ENCODE data around the gene BAZ1B.
"Not testable (repeated sequence)": the region's sequence is repeated elsewhere in the genome, so short reads cannot be mapped to it uniquely, and the experiment has no call there.

BAZ1B gene

GRCh38 chr7:73541722-73542121 lies 19.6 kb upstream of the BAZ1B start:
- DNase-seq (ENCODE audit: low read depth): no peak

GRCh38 chr7:73539709-73540108 lies 17.6 kb upstream of the BAZ1B start:
- DNase-seq (ENCODE audit: low read depth): no peak

- DNase-seq (ENCODE audit: low read depth): not testable (repeated sequence)
Observed at GRCh38 chr7:73538510-73538909, 16.4 kb upstream of the BAZ1B start.

GRCh38 chr7:73537051-73537450 lies 15.0 kb upstream of the BAZ1B start:
- DNase-seq (ENCODE audit: low read depth): no peak

GRCh38 chr7:73536479-73536878 lies 14.4 kb upstream of the BAZ1B start:
- no peak for DNase-seq (ENCODE audit: low read depth)

- DNase-seq (ENCODE audit: low read depth): not testable (repeated sequence)
Observed at GRCh38 chr7:73535918-73536317, 13.8 kb upstream of the BAZ1B start.

- DNase-seq (ENCODE audit: low read depth): no peak
Observed at GRCh38 chr7:73533742-73534141, 11.6 kb upstream of the BAZ1B start.

GRCh38 chr7:73532224-73532623 lies 10.1 kb upstream of the BAZ1B start:
- no peak for DNase-seq (ENCODE audit: low read depth)

- no peak for DNase-seq (ENCODE audit: low read depth)
Observed at GRCh38 chr7:73530800-73531199, 8.7 kb upstream of the BAZ1B start.

- no peak for DNase-seq (ENCODE audit: low read depth)
Observed at GRCh38 chr7:73526896-73527821, 5.1 kb upstream of the BAZ1B start.

GRCh38 chr7:73526158-73526494 lies 4.0 kb upstream of the BAZ1B start:
- DNase-seq (ENCODE audit: low read depth): not testable (repeated sequence)

GRCh38 chr7:73521636-73522104 lies 423 bp downstream of the BAZ1B start:
- DNase-seq (ENCODE audit: low read depth): no peak

GRCh38 chr7:73520673-73521635 lies 1.1 kb downstream of the BAZ1B start:
- no peak for DNase-seq (ENCODE audit: low read depth)

- DNase-seq (ENCODE audit: low read depth): no peak
Observed at GRCh38 chr7:73519867-73520672, 2.0 kb downstream of the BAZ1B start.

- DNase-seq (ENCODE audit: low read depth): no peak
Observed at GRCh38 chr7:73518470-73518869, 3.6 kb downstream of the BAZ1B start.

- no peak for DNase-seq (ENCODE audit: low read depth)
Observed at GRCh38 chr7:73517241-73517995, 4.7 kb downstream of the BAZ1B start.

- DNase-seq (ENCODE audit: low read depth): no peak
Observed at GRCh38 chr7:73515178-73515577, 6.9 kb downstream of the BAZ1B start.

GRCh38 chr7:73512018-73512780 lies 9.9 kb downstream of the BAZ1B start:
- DNase-seq (ENCODE audit: low read depth): no peak

GRCh38 chr7:73509463-73509862 lies 12.6 kb downstream of the BAZ1B start:
- DNase-seq (ENCODE audit: low read depth): no peak

GRCh38 chr7:73507556-73507955 lies 14.5 kb downstream of the BAZ1B start:
- DNase-seq (ENCODE audit: low read depth): no peak
